SIG-M5 (cell line): ENCODE data around the gene HCRT.

Source experiments
- DNase-seq: peaks from one replicate; lab custom pipeline; 2025; lab: John Stamatoyannopoulos, UW

HCRT gene

DNA sequence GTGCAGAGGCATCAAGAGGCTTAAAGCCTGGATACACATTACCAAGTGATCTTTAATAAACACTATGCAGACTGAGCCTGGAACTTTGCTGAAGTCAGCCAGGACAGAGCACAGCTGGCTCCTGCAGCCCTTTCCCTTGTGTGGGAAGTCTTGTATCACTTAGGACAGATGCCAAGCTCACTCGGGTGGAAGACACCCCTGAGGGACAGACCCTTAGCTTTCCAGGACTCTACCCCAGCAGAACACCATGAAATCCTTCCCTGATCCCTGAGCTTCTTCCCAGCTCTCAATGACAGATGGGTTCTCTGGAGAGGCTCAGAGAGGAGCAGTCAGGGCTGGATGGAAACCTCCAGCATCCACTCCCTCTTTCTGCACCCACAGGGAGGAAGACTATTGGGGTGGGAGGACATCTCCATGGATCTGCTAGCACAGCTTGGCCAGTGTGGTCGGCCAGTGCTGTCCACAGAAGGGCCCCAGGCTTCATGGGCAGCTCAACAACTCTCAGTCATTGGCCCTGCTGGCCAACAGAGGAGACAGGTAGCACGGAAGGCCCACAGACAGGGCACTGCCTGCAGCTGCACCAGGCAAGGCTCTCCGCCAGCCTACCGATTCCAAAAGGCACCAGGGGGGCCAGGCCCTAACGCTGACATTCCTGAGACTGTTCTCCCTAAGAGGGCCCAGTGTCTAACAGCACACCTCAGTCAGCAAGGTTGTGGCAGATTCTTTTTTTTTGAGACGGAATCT, 46.3 kb downstream of the HCRT start:
- no peak for DNase-seq

DNA sequence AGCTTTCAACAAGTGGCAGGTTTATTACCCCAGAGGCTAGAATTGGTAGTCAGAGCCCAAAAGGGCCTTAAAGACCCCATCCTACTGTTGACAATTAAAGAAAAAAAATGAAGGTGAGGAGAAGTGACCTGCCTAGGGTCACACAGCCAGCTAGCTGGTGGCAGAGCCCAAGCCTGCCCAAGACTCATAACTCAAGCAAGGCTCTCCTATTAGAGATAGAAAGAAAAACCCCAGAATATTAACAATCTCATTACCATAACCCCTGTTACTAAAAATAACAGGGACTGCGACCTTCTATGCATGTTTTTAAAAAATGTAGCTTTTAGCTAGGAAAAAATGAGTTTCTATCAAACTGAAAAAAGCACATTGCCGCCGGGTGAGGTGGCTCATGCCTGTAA, 48.6 kb downstream of the HCRT start:
- no peak for DNase-seq

DNA sequence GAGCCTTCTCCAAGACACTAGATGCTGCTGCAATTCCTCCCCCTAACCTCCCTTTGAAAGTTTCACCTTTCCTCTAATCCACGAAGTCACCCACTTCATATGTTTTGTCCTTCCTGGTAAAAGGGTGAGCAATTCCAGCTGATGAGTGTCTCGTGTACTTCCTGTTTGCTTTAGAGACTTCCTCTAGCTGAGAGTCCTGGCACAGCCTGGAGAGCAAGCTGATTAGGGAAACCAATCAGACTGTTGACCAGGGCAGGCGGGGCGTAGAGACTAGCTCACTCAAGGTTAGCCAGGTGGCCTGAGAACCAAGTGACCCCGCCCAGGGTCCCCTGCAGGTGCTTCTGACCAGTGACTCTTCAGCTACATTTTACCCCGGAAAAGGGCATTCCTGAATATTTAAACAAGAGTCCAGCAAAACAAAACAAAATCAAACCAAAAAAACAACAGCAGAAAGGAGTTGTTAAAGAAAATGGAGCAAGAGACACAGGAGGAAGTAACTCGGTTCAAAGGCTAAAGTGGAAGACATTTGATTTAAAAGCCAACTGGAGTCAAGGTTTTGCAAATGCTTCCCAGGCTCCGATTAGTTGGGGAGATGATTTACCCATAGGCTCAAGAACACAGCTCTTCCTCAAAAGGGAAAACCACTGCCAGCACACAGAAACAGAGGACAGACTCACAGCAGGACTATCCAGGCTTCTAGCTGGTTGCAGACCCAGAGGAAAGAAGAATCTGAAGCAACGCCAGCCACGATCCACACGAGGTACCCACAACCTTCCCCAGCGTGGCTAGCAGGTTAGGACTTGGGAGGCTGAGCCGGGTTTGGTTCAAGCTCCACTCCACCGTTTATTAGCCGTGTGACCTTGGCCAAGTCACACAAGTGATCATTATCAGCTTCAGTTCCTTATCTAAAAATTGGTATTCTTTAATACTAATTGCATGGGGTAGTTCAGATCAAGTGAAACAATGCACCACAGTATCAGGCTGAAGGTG, 49.3 kb downstream of the HCRT start:
- no peak for DNase-seq

DNA sequence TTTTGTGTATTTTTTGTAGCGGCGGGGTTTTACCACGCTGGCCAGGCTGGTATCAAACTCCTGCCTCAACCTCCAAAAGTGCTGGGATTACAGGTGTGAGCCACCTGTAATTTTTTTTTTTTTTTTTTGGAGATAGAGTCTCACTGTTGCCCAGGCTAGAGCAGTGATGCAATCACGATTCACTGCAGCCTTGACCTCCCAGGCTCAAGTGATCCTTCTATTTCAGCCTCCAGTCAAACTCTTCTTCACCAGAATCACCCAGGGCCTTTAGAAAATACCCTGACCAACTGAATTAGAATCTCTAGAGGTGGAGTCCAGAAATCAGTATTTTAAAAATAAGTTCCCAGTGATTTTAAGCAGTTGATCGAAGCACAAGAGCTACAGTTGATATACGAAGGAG, 50.1 kb downstream of the HCRT start:
- no peak for DNase-seq
